ENCODE results near the gene EIF2AK3.

Gene EIF2AK3

GRCh38 chr2:88632569-88632968 lies 5.3 kb upstream of the EIF2AK3 start:
- TF ChIP-seq CTCF (IDR thresholded peaks at IDR 0.05; ENCODE audit: low read length) (no peak), EZH2 (IDR thresholded peaks at IDR 0.05; ENCODE audit: borderline replicate concordance, low read length) (no peak)
- Histone ChIP-seq H3K27ac (ENCODE audit: low read depth, low read length, poor library complexity, severe bottlenecking) (no peak overlapping the region), H3K4me2 (ENCODE audit: low read length) (no peak overlapping the region), H3K4me1 (ENCODE audit: insufficient read depth, low read length, severe bottlenecking) (peaks cover 14% of the 10 kb centered on the region), H3K9me2 (ENCODE audit: low read depth, low read length) (no peaks in the 10 kb centered on the region), H3F3A (ENCODE audit: insufficient read depth, low read length) (no peaks in the 10 kb centered on the region), H2AFZ (ENCODE audit: low read length) (no peak overlapping the region), H4K20me1 (ENCODE audit: insufficient read depth, low read length) (no peaks in the 10 kb centered on the region), H3K79me2 (ENCODE audit: insufficient read depth, low read length) (no peaks in the 10 kb centered on the region), H3K9me3 (ENCODE audit: low read length) (no peaks in the 10 kb centered on the region), H3K36me3 (ENCODE audit: insufficient read depth, low read length) (no peaks in the 10 kb centered on the region), H3K9ac (ENCODE audit: low read length) (no peak overlapping the region), H3K27me3 (ENCODE audit: insufficient read depth, low read length) (no peaks in the 10 kb centered on the region), H3K4me3 (ENCODE audit: low read depth, low read length, poor library complexity, severe bottlenecking) (no peak overlapping the region)

GRCh38 chr2:88628571-88628939 lies 1.3 kb upstream of the EIF2AK3 start:
- peak overlapping the region; percentile 92 for H3K4me2 ChIP-seq (ENCODE audit: low read length)
- no peak overlapping the region for H2AFZ ChIP-seq (ENCODE audit: low read length)
- H3K9me2 ChIP-seq (ENCODE audit: low read depth, low read length), result no peaks in the 10 kb centered on the region
- H4K20me1 ChIP-seq (ENCODE audit: insufficient read depth, low read length), result no peaks in the 10 kb centered on the region
- no peaks in the 10 kb centered on the region for H3K27me3 ChIP-seq (ENCODE audit: insufficient read depth, low read length)
- no peaks in the 10 kb centered on the region for H3K9me3 ChIP-seq (ENCODE audit: low read length)
- peaks cover 29% of the 10 kb centered on the region for H3K79me2 ChIP-seq (ENCODE audit: insufficient read depth, low read length)
- H3K4me3 ChIP-seq (ENCODE audit: low read depth, low read length, poor library complexity, severe bottlenecking), result peak overlapping the region; percentile 83
- H3K9ac ChIP-seq (ENCODE audit: low read length), result peak overlapping the region; percentile 76
- H3K27ac ChIP-seq (ENCODE audit: low read depth, low read length, poor library complexity, severe bottlenecking), result peak overlapping the region; percentile 78
- no peak for TF ChIP-seq EZH2 (IDR thresholded peaks at IDR 0.05; ENCODE audit: borderline replicate concordance, low read length)
- TF ChIP-seq CTCF (IDR thresholded peaks at IDR 0.05; ENCODE audit: low read length), result no peak
- no peaks in the 10 kb centered on the region; the same call in 1 of the 2 replicates for H3K36me3 ChIP-seq (ENCODE audit: insufficient read depth, low read length)
- peaks cover 42% of the 10 kb centered on the region for H3K4me1 ChIP-seq (ENCODE audit: insufficient read depth, low read length, severe bottlenecking)
- H3F3A ChIP-seq (ENCODE audit: insufficient read depth, low read length), result no peaks in the 10 kb centered on the region

- no peak overlapping the region for H2AFZ ChIP-seq (ENCODE audit: low read length)
Measured at GRCh38 chr2:88627856-88628570, 749 bp upstream of the EIF2AK3 start.

More at GRCh38 chr2:88627856-88628570, 749 bp upstream of the EIF2AK3 start:
- Histone ChIP-seq H4K20me1 (ENCODE audit: insufficient read depth, low read length) (no peaks in the 10 kb centered on the region), H3K79me2 (ENCODE audit: insufficient read depth, low read length) (peaks cover 34% of the 10 kb centered on the region), H3K9ac (ENCODE audit: low read length) (peak overlapping the region; percentile 76), H3K4me1 (ENCODE audit: insufficient read depth, low read length, severe bottlenecking) (peaks cover 47% of the 10 kb centered on the region), H3K9me3 (ENCODE audit: low read length) (no peaks in the 10 kb centered on the region), H3F3A (ENCODE audit: insufficient read depth, low read length) (no peaks in the 10 kb centered on the region), H3K36me3 (ENCODE audit: insufficient read depth, low read length) (peaks cover 4% of the 10 kb centered on the region; the same call in 1 of the 2 replicates), H3K27ac (ENCODE audit: low read depth, low read length, poor library complexity, severe bottlenecking) (peak overlapping the region; percentile 78), H3K27me3 (ENCODE audit: insufficient read depth, low read length) (no peaks in the 10 kb centered on the region), H3K9me2 (ENCODE audit: low read depth, low read length) (no peaks in the 10 kb centered on the region), H3K4me2 (ENCODE audit: low read length) (peak overlapping the region; percentile 92), H3K4me3 (ENCODE audit: low read depth, low read length, poor library complexity, severe bottlenecking) (peak overlapping the region; percentile 83)
- TF ChIP-seq CTCF (IDR thresholded peaks at IDR 0.05; ENCODE audit: low read length) (no peak), EZH2 (IDR thresholded peaks at IDR 0.05; ENCODE audit: borderline replicate concordance, low read length) (no peak)

Measured in OCI-LY1 (cell line).